Lower leg skin (tissue), 4 donors: ENCODE measurements around the gene ATG7. TPM values are rescaled to one million over a fixed set of nuclear protein-coding genes. Genes with fewer than 3 reads are reported as not detected.

ENCODE experiments used
- DNase-seq, 2 donors: peaks; one replicate each; pipeline ENCODE4 v3.0.0-alpha.2; 2019; ENCODE audit warnings: low spot score in 2 of 2
- H3K4me3 ChIP-seq: fragments of 200-600 bp; sonication (generic); 2 replicates; pipeline ENCODE4 v1.5.1; 2017; ENCODE audit warnings: mild to moderate bottlenecking, low read depth; ENCODE audit not compliant: poor library complexity, severe bottlenecking
- POLR2A ChIP-seq, 2 donors: fragments of 450-650 bp; IDR thresholded peaks; one replicate each; pipeline ENCODE4 v1.6.1; 2016 to 2017; ENCODE audit warnings: antibody characterized with exemption in 2 of 2, mild to moderate bottlenecking in 1 of 2, moderate library complexity in 1 of 2
- WGBS, 2 donors: methylation state at CpG; one replicate each; pipeline ENCODE4 v1.1.5; 2018; 5-methylcytosine and 5-hydroxymethylcytosine counted together
- intact Hi-C: fragments of 100-400 bp; cut with DNase I; formaldehyde crosslinking; loops from one replicate; pipeline ENCODE4 v1.15.0; 2023; ENCODE audit warnings: low total_unique reads
- total RNA-seq, 4 donors: library from RNA; depleted of rRNA; stranded (reverse); fragments of >200 nt; gene quantifications; one replicate each; pipeline ENCODE4 v1.1.0, GENCODE V29; 2016
- TF ChIP-seq, protein P1 (sequence below), 3 donors: fragments of 450-650 bp; IDR thresholded peaks; one replicate each; pipeline ENCODE4 v1.5.1; 2016; ENCODE audit warnings: antibody characterized with exemption in 3 of 3, mild to moderate bottlenecking in 3 of 3, moderate library complexity in 2 of 3

ATG7 gene
- total RNA-seq, 4 donors from 2014 or later = 38.8 to 110 (median 53.2) TPM

- intact Hi-C loops = no loop called here
- WGBS, 2 donors = 81 to 91% methylated on average over 4 to 6 of the region's 6 CpGs
- TF ChIP-seq, protein P1, sequence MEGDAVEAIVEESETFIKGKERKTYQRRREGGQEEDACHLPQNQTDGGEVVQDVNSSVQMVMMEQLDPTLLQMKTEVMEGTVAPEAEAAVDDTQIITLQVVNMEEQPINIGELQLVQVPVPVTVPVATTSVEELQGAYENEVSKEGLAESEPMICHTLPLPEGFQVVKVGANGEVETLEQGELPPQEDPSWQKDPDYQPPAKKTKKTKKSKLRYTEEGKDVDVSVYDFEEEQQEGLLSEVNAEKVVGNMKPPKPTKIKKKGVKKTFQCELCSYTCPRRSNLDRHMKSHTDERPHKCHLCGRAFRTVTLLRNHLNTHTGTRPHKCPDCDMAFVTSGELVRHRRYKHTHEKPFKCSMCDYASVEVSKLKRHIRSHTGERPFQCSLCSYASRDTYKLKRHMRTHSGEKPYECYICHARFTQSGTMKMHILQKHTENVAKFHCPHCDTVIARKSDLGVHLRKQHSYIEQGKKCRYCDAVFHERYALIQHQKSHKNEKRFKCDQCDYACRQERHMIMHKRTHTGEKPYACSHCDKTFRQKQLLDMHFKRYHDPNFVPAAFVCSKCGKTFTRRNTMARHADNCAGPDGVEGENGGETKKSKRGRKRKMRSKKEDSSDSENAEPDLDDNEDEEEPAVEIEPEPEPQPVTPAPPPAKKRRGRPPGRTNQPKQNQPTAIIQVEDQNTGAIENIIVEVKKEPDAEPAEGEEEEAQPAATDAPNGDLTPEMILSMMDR (IDR thresholded peaks at IDR 0.05) = no peak
- TF ChIP-seq POLR2A (IDR thresholded peaks at IDR 0.05) = no peak
- no peak overlapping the region for H3K4me3 ChIP-seq
- DNase-seq = no peak
Observed at GRCh38 chr3:11543948-11544387, 271.8 kb downstream of the ATG7 start.

DNA sequence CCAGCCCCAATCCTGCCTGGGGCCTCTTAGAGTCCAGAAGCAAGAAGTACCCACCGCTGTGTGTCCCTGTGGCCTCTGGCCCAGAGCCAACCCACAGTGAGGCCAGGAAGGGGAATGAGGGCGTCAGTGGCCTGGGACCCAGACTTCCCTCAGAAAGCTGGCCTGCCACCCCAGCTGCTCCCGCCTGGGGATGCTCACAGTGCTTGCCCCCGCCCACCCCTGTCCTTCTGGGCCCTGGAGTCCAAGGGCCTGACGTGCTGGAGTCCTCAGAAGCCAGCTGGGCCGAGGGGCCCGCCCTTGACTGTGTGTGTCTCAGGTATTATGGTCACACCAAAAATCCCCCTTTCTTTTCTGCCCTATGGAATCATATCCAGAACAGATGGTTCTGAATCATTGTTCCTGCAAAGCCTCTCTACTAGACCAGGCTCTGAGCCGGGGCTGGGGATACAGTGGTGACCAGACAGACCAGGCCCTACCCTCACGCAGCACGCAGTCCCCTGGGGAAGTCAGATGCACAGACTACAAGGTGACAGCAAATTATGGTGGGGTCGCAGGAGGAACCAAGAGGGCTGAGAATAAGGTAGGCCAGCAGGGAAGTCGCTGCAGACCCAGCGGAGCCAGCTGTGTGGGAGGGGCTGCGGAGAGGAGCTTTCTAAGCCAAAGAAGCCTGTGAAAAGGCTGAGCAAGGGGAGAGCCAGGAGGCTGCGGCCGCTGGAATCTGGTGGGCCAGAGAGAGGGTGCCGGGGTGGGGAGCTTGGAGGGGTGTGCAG is 272.4 kb downstream of the ATG7 start:
- WGBS, 2 donors = 64 to 65% methylated on average over 17 of the region's 17 CpGs

DNA sequence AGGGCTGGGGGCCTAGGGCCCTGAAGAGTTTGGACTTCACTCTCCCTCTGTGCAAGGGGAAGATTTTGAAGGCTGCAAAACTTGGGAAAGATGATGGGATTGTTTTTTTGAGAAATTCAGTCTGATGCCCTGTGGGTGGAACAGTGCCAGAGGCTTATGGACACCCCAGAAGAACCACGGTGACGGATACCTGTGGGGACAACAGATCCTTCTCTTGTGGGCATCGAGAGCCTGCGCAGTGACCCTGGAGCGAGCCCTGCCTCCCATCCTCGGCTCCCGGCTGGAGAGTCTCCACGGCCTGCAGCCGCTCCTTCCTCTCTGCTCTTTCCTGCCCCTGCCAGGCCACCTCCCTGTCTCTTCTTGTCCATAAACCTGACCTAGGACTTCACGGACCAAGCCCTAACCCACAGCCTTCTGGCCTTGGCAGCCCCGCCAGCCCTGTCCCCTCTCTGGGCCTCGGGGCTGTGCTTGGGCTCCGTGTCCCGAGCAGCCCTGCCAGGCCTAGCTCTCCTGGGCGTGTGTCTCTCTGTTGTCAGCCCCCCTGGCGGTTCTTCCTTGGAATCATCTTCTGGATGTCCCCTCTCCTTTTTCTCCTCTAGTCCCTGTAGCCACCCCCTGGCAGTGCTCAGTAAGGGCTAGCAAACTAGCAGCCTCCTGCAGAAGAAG is 273.1 kb downstream of the ATG7 start:
- intact Hi-C loops = no loop called here
- WGBS, 2 donors = 68 to 73% methylated on average over 16 of the region's 16 CpGs
- TF ChIP-seq, protein P1 (IDR thresholded peaks at IDR 0.05) = no peak
- TF ChIP-seq POLR2A (IDR thresholded peaks at IDR 0.05) = no peak
- DNase-seq = no peak
- H3K4me3 ChIP-seq = no peak overlapping the region

More for the DNA sequence above, 272.4 kb downstream of the ATG7 start:
- intact Hi-C loops = no loop called here
- no peak for DNase-seq
- no peak for TF ChIP-seq POLR2A (IDR thresholded peaks at IDR 0.05)
- TF ChIP-seq, protein P1 (IDR thresholded peaks at IDR 0.05) = no peak
- no peak overlapping the region for H3K4me3 ChIP-seq

DNA sequence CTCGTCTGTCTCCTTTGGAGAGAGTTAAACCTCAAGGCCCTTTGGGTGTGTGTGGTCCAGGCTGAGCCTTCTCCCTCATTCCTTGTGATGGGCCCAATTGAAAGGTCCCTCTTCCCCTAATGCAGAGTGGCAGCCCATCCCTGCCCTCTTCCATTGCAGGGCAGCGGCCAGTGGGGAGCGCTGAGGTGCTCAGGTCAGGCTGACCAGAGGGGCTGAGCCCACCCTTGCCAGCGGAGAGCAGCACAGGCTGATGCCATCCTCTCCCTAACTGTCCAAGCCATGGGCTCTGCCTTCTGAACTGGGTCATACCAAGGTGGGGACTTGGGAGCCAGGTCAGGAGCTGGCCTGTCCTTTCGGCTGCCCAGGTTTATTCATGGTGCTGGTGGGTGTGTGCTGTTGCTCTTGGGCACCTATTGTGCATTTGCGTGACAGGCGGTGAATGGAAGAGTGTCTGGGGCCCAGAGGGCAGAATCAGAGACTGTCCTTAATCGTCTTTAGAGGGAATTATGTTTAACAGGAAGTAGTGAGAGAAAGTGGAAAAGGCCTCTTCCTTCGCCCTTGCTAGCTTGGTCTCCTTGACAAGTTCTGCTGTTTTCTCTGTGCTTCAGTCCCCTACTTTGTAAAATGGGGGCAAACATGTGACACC is 274.6 kb downstream of the ATG7 start:
- DNase-seq = no peak
- TF ChIP-seq, protein P1 (IDR thresholded peaks at IDR 0.05) = no peak
- TF ChIP-seq POLR2A (IDR thresholded peaks at IDR 0.05) = no peak
- 91% methylated on average over 8 to 9 of the region's 9 CpGs for WGBS, 2 donors
- H3K4me3 ChIP-seq = no peak overlapping the region
- intact Hi-C loops = no loop called here

DNA sequence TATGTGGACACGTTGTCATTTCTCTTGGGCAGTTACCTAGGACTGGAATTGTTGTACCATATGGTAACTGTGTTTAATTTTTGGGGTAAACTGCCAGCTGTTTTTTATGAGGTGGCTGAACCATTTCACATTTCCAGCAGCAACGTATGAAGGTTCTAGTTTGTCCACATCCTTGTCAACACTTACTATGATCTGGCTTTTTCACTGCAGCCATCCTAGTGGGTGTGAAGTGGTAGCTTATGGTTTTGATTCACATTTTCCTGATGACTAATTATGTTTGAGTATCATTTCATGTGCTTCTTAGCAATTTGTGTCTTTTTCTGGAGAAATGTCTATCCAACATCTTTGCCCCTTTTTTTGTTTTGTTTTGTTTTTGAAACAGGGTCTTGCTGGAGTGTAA is 275.3 kb downstream of the ATG7 start:
- 79 to 80% methylated on average over 2 of the region's 2 CpGs for WGBS, 2 donors
- DNase-seq = no peak
- no peak overlapping the region for H3K4me3 ChIP-seq
- no peak for TF ChIP-seq POLR2A (IDR thresholded peaks at IDR 0.05)
- TF ChIP-seq, protein P1 (IDR thresholded peaks at IDR 0.05) = no peak
- intact Hi-C loops = no loop called here
